Common myeloid progenitor, CD34-positive (primary cell): Measurements from ENCODE around the gene MIA.

Experiments
- CTCF ChIA-PET: fragments of 350-600 bp; sonication (Branson Sonifier 250); formaldehyde crosslinking; loops from one replicate; lab custom pipeline; 2021; ENCODE audit warnings: antibody characterized with exemption; lab: Charles Lee
- POLR2A ChIA-PET: fragments of 350-600 bp; sonication (Branson Sonifier 250); formaldehyde crosslinking; loops from one replicate; lab custom pipeline; 2021; ENCODE audit warnings: antibody characterized with exemption; lab: Charles Lee
- DNase-seq, 3 donors: peaks; one replicate each; pipeline versions ENCODE4 v3.0.0 to v3.0.0-alpha.2; 2013
- H3K27ac ChIP-seq, 2 experiments: 1 replicate in 1 of 2; 2 replicates in 1 of 2; pipeline ENCODE4 v1.7.0; 2013; ENCODE audit warnings: inconsistent platforms in 2 of 2, low read length in 2 of 2, mild to moderate bottlenecking in 2 of 2, low read depth in 1 of 2, moderate library complexity in 1 of 2; ENCODE audit not compliant: severe bottlenecking in 2 of 2, insufficient read depth in 1 of 2, poor library complexity in 1 of 2
- H3K27me3 ChIP-seq, 5 experiments: replicated peaks in 2 of 5; 1 replicate in 3 of 5; 2 replicates in 2 of 5; pipeline versions ENCODE4 v1.6.1 to v1.7.0; 2013; ENCODE audit warnings: low read length in 4 of 5, mild to moderate bottlenecking in 2 of 5, moderate library complexity in 2 of 5, inconsistent platforms in 1 of 5; ENCODE audit not compliant: insufficient read depth in 5 of 5, control insufficient read depth in 4 of 5
- H3K36me3 ChIP-seq, 4 experiments: 1 replicate in 2 of 4; 2 replicates in 2 of 4; pipeline versions ENCODE4 v1.6.1 to v1.7.0; 2013; ENCODE audit warnings: low read length in 3 of 4, control low read depth in 1 of 4, mild to moderate bottlenecking in 1 of 4; ENCODE audit not compliant: control insufficient read depth in 4 of 4, insufficient read depth in 4 of 4
- H3K4me1 ChIP-seq, 4 experiments: 1 replicate in 3 of 4; 2 replicates in 1 of 4; pipeline versions ENCODE4 v1.6.1 to v1.7.1; 2013; ENCODE audit warnings: low read length in 3 of 4, mild to moderate bottlenecking in 3 of 4, control low read depth in 1 of 4, inconsistent platforms in 1 of 4, moderate library complexity in 1 of 4; ENCODE audit not compliant: control insufficient read depth in 4 of 4, insufficient read depth in 4 of 4; ENCODE audit errors: control extremely low read depth in 1 of 4
- H3K4me3 ChIP-seq, 7 experiments: 1 replicate in 4 of 7; 2 replicates in 3 of 7; pipeline versions ENCODE4 v1.5.1 to v1.7.0; 2013; ENCODE audit warnings: mild to moderate bottlenecking in 7 of 7, low read length in 6 of 7, moderate library complexity in 6 of 7, inconsistent platforms in 2 of 7, low read depth in 2 of 7, control low read depth in 1 of 7; ENCODE audit not compliant: insufficient read depth in 4 of 7, control insufficient read depth in 1 of 7; ENCODE audit errors: extremely low read depth in 1 of 7
- H3K9me3 ChIP-seq, 5 experiments: 1 replicate in 4 of 5; 2 replicates in 1 of 5; pipeline versions ENCODE4 v1.6.1 to v1.7.1; 2013; ENCODE audit warnings: low read length in 4 of 5, mild to moderate bottlenecking in 2 of 5, inconsistent platforms in 1 of 5, low read depth in 1 of 5, moderate library complexity in 1 of 5; ENCODE audit not compliant: control insufficient read depth in 4 of 5, insufficient read depth in 2 of 5; ENCODE audit errors: control extremely low read depth in 1 of 5
- WGBS: methylation state at CpG from one replicate; pipeline ENCODE4 v1.1.5; 2013; ENCODE audit not compliant: insufficient coverage; 5-methylcytosine and 5-hydroxymethylcytosine counted together

The MIA gene

DNA sequence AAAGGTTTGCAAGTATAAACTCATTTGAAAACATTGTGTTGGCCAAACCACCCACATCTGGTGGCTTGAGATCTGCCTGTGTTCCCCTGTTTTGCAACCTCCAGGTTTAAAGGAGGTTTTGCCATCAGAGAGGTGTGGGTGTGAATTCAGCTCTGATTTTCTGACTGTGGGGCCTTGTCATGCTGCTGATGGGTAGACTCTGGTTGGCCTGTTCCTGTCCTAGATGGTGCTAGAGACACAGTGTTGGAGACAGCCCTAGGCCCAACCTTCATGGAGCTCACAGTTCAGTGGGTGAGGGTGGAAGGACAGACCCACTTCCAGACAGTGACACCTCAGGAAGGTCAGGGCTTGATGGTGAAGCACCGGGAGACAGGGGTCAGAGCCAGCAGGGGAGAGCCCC lies 10.2 kb downstream of the MIA start:
- POLR2A ChIA-PET = no interaction called here
- CTCF ChIA-PET = no interaction called here
- H3K4me3 ChIP-seq = no peak overlapping the region
- no peaks in the 10 kb centered on the region for H3K27me3 ChIP-seq
- no peaks in the 10 kb centered on the region for H3K4me1 ChIP-seq
- H3K36me3 ChIP-seq = peaks cover 4 to 27% (median 11%) of the 10 kb centered on the region in 4 experiments
- no CpG with 5 or more reads among the region's 1 CpG for WGBS
- no peaks in the 10 kb centered on the region for H3K9me3 ChIP-seq
- H3K27ac ChIP-seq = no peak overlapping the region
- DNase-seq = no peak

- DNase-seq = no peak
- WGBS = 95% methylated on average over 18 of the region's 25 CpGs
- Histone ChIP-seq H3K27ac (no peak overlapping the region), H3K36me3 (peaks cover 4 to 27% (median 14%) of the 10 kb centered on the region in 4 experiments), H3K4me1 (no peaks in the 10 kb centered on the region), H3K4me3 (no peak overlapping the region), H3K27me3 (no peaks in the 10 kb centered on the region), H3K9me3 (no peaks in the 10 kb centered on the region)
- ChIA-PET POLR2A (interaction anchor here (0.6 kb wide), 1 partner anchor 127 kb away, joined by 3 read pairs; no protein-coding TSS in a partner anchor), CTCF (interaction anchor here (0.5 to 2.1 kb wide), 6 partner anchors 9 to 151 kb away, joined by 3 to 5 read pairs (median 3); partner anchors contain the start of gene RAB4B)
Observed at GRCh38 chr19:40786060-40787037, 11.0 kb downstream of the MIA start.

- Histone ChIP-seq H3K4me1 (no peaks in the 10 kb centered on the region), H3K9me3 (no peaks in the 10 kb centered on the region), H3K36me3 (peaks cover 1 to 21% (median 14%) of the 10 kb centered on the region in 4 experiments), H3K4me3 (no peak overlapping the region), H3K27me3 (no peaks in the 10 kb centered on the region), H3K27ac (no peak overlapping the region)
- POLR2A ChIA-PET = no interaction called here
- no peak for DNase-seq
- 100% methylated on average over 7 of the region's 7 CpGs for WGBS
- CTCF ChIA-PET = no interaction called here
Observed at GRCh38 chr19:40791349-40791748, 16.0 kb downstream of the MIA start.

DNA sequence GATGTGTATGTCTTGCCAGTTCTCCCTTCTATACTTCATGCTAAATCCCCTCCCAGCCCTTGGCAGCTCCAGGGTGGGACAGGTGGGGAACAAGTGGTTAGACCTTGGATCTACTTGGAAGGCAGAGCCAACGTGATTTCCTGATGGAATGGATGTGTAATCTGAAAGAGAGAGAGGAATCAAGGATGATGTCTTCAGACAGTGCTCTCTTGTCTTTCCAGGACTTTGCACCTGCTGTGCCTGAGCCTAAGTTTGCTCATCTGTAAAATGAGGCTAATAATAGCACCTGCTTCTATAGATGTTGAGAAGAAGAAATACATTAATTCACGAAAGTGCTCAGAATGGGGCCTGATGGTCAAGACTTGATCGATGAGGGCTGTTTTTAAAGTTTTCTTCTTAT lies 16.7 kb downstream of the MIA start:
- Histone ChIP-seq H3K4me1 (no peaks in the 10 kb centered on the region), H3K27me3 (no peaks in the 10 kb centered on the region), H3K4me3 (no peak overlapping the region), H3K36me3 (peaks cover 0 to 18% (median 9%) of the 10 kb centered on the region in 4 experiments), H3K27ac (no peak overlapping the region), H3K9me3 (no peaks in the 10 kb centered on the region)
- POLR2A ChIA-PET = no interaction called here
- CTCF ChIA-PET = no interaction called here
- WGBS = 100% methylated on average over 2 of the region's 3 CpGs
- DNase-seq = no peak

GRCh38 chr19:40797166-40797962 lies 22.0 kb downstream of the MIA start:
- ChIA-PET CTCF (interaction anchor here (0.6 to 3.5 kb wide), 5 partner anchors 10 to 139 kb away, joined by 3 to 25 read pairs (median 3); partner anchors contain the start of gene RAB4B), POLR2A (interaction anchor here (1.5 to 3.2 kb wide), 2 partner anchors 20 to 47 kb away, joined by 6 to 28 read pairs; partner anchors contain the start of genes ACTMAP, RAB4B and SNRPA)
- H3K9me3 ChIP-seq = no peaks in the 10 kb centered on the region
- H3K27ac ChIP-seq = peak overlapping the region in 1 of 2 experiments; percentile 90
- no peak for DNase-seq
- H3K4me1 ChIP-seq = peaks cover 8 to 39% (median 36%) of the 10 kb centered on the region in 4 experiments
- peaks cover 0 to 25% (median 17%) of the 10 kb centered on the region in 4 experiments for H3K36me3 ChIP-seq
- 100% methylated on average over 6 of the region's 14 CpGs for WGBS
- no peaks in the 10 kb centered on the region for H3K27me3 ChIP-seq
- H3K4me3 ChIP-seq = peak overlapping the region in 5 of 7 experiments; percentile 71 to 93 (median 77)

DNA sequence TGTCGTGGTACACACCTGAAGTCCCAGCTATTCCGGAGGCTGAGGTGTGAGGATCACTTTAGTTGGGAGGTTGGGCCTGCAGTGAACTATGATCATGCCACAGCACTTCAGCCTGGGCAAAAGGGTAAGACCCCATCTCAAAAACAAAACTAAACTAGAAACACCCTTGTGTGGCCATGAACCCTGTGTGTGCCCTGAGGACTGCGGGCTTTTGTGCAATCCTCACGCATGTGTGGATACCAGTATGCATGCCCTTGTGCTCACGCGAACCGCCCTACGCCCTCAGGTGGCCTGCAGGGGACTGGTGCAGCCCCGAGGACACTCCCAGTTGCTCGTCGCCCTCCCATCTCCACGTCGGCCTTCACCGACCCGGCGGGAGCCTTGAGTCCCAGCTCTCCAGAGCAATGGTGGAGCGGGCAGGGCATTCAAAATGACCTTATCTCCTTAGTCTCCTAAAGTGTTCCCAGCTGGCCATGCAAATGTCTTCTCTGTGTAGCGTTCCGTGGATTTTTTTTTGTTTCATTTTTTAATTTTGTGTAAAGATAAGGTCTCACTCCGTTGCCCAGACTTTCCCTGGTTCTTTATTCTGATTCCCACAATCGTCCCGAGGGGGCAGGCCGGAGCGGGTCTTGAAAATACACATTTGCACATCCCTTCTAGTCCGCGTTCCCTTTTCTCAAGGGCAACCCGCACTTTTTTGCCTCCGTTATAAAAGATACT lies 22.8 kb downstream of the MIA start:
- ChIA-PET CTCF (interaction anchor here (1.0 to 3.5 kb wide), 5 partner anchors 9 to 134 kb away, joined by 3 to 25 read pairs (median 5); partner anchors contain the start of gene RAB4B), POLR2A (interaction anchor here (1.5 to 3.2 kb wide), 2 partner anchors 20 to 47 kb away, joined by 6 to 28 read pairs; partner anchors contain the start of genes ACTMAP, RAB4B and SNRPA)
- 6% methylated on average over 15 of the region's 28 CpGs for WGBS
- H3K27me3 ChIP-seq = no peaks in the 10 kb centered on the region
- peak overlapping the region; percentile 59 to 90 for H3K27ac ChIP-seq
- DNase-seq = peak; percentile 87 to 93 (median 91)
- H3K9me3 ChIP-seq = no peaks in the 10 kb centered on the region
- peaks cover 8 to 47% (median 44%) of the 10 kb centered on the region in 4 experiments for H3K4me1 ChIP-seq
- H3K4me3 ChIP-seq = peak overlapping the region; percentile 11 to 93 (median 73)
- H3K36me3 ChIP-seq = peaks cover 0 to 25% (median 19%) of the 10 kb centered on the region in 4 experiments
